ENCODE data around the gene HLA-DPA1. TPM values are rescaled to one million over a fixed set of nuclear protein-coding genes. Genes with fewer than 3 reads are reported as not detected.
"Not testable (repeated sequence)": the region's sequence is repeated elsewhere in the genome, so short reads cannot be mapped to it uniquely, and the experiment has no call there.

HLA-DPA1 gene
- polyA plus RNA-seq, 1 donor, result 163 TPM

DNA sequence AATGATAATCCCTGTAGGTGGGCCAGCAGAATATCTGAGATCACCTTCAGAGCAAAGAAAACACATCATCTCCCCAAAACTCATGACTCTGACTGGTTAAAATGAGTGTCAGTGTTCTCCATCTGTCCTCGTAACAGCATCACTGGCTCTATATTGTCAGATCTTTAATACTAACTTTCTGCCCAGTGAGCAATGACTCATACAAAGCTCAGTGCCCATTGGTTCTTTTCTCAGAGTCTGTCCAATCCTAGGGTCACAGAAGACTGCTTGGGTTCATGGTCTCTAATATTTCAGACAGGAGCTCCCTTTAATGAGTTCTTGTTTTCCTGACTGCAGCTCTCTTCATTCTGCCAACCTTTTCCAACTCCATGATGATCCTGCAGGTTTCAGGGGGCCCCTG is 38.7 kb upstream of the HLA-DPA1 start:
- no peaks in the 10 kb centered on the region for H3K4me1 ChIP-seq (ENCODE audit: control insufficient read depth, insufficient read depth, low read length)
- no peaks in the 10 kb centered on the region for H3K36me3 ChIP-seq (ENCODE audit: control insufficient read depth, insufficient read depth, low read length)
- peak; percentile 16 to 18 for DNase-seq
- 60% methylated on average over 1 of the region's 1 CpG for WGBS (ENCODE audit: insufficient coverage, low lambda C conversion rate)
- no peaks in the 10 kb centered on the region for H3K9me3 ChIP-seq (ENCODE audit: control insufficient read depth, low read depth, low read length)
- H3K4me3 ChIP-seq (ENCODE audit: low read length), result no peak overlapping the region
- H3K27me3 ChIP-seq (ENCODE audit: control insufficient read depth, insufficient read depth, low read length), result peaks cover 43% of the 10 kb centered on the region
- no peak overlapping the region for H3K27ac ChIP-seq (ENCODE audit: low read length)

DNA sequence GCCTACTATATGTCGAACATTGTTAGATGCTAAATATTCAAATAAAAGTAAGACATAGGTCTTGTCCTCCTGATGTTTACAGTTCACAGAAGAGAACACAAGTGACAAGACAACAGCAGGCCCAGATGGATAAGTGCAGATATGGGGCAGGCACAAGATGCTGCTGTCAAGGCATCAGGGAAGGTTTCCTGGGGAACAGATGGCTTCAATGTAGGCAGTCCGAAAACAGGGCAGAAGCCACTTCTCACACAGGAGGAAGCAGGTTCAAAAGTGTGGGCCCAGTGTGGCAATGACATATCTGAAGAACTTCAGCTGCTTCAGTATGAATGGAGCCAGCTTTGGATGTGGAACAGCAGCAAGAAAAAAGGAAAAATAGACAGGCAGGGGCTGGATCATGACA is 34.9 kb upstream of the HLA-DPA1 start:
- no CpG with 5 or more reads among the region's 2 CpGs for WGBS (ENCODE audit: insufficient coverage, low lambda C conversion rate)
- H3K27me3 ChIP-seq (ENCODE audit: control insufficient read depth, insufficient read depth, low read length), result peaks cover 29% of the 10 kb centered on the region

DNA sequence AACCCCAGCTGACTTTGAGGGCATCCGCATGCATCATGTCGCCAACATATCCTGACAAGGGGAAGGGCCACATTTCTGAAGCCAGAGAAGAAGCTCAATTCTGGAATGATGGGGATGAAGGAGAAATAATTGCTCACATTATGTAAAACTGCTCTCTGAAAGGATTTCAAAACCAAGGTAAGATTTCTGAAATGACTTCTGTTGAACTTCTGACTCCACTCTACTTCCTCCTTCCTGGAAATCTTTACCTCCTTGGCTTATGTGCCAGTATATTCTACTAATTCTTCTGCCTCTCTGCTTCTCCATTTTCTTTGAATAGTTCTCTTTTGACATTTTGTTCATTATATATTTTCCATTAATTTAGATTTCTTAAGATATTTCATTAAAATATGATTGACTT is 34.2 kb upstream of the HLA-DPA1 start:
- Histone ChIP-seq H3K4me1 (ENCODE audit: control insufficient read depth, insufficient read depth, low read length) (no peaks in the 10 kb centered on the region), H3K4me3 (ENCODE audit: low read length) (no peak overlapping the region), H3K9me3 (ENCODE audit: control insufficient read depth, low read depth, low read length) (no peaks in the 10 kb centered on the region), H3K27me3 (ENCODE audit: control insufficient read depth, insufficient read depth, low read length) (peaks cover 26% of the 10 kb centered on the region), H3K27ac (ENCODE audit: low read length) (no peak overlapping the region), H3K36me3 (ENCODE audit: control insufficient read depth, insufficient read depth, low read length) (no peaks in the 10 kb centered on the region)
- no peak for DNase-seq
- WGBS (ENCODE audit: insufficient coverage, low lambda C conversion rate), result 100% methylated on average over 1 of the region's 2 CpGs

More for the DNA sequence above, 34.9 kb upstream of the HLA-DPA1 start:
- Histone ChIP-seq H3K4me3 (ENCODE audit: low read length) (no peak overlapping the region), H3K4me1 (ENCODE audit: control insufficient read depth, insufficient read depth, low read length) (no peaks in the 10 kb centered on the region), H3K27ac (ENCODE audit: low read length) (no peak overlapping the region), H3K36me3 (ENCODE audit: control insufficient read depth, insufficient read depth, low read length) (no peaks in the 10 kb centered on the region), H3K9me3 (ENCODE audit: control insufficient read depth, low read depth, low read length) (no peaks in the 10 kb centered on the region)
- no peak for DNase-seq

DNA sequence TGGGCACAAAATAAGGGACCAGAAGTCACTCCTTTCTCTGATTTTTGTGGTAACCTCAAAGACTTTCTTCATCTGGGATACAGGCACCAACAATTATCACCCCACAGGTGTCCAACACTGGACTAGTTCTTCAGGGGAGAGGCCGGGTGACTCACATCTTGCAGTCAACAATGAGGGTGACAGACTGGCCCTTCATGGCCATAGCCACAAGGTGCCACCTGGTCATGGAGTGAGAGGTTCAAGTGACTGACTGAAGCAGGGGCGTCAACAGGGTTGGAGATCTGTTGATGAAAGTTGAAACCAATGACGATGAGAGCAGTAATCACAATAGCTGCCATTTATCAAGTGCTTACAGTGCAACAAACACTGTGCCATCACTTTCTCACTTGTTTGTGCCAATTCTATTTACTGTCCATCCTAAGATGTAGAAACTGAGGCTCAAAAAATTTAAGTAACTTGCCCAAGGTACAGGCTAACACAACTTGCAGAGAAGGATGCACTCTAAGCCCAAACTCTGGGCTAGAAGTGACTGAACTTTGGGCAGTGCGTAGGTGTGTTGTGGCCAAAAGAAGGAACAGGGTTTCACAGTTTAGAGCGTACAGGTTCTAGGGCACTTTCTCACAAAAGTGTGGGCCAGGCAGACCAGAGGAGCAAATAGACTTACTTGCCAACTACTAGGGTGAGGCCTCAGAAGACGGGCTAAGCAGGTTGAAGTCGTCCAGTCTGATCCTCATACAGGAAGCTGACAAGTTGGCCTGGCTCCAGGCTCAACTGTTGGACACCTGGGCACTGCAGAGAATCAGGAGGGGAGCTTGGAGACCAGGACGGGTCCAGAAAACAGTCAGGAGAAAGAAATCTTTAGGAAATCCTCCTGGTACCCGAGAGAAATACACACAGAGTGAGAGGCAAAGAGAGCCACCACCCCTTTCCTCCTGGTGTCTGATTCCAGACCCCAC is 32.7 kb upstream of the HLA-DPA1 start:
- 100% methylated on average over 1 of the region's 9 CpGs for WGBS (ENCODE audit: insufficient coverage, low lambda C conversion rate)
- H3K27ac ChIP-seq (ENCODE audit: low read length), result no peak overlapping the region
- no peak for DNase-seq

DNA sequence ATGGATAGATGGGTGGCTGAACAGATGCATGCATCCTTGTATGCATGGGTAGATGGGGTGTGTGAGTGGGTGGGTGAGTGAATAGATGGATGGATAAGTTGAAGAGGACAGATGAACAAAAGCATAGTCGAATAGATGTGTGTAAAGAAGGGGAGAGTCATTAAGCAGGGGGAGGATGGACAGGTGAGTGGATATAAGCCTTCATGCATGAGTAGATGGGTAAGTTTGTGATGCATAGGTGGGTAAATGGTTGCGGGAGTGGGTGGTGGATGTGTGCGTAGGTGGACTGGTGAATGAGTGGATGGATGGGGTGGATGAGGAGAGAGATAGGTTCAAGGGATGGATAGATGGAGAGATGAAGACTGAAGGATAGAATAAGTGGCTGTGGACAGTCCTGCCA is 31.9 kb upstream of the HLA-DPA1 start:
- H3K27ac ChIP-seq (ENCODE audit: low read length), result no peak overlapping the region
- 89% methylated on average over 3 of the region's 3 CpGs for WGBS (ENCODE audit: insufficient coverage, low lambda C conversion rate)
- no peak for DNase-seq
- no peaks in the 10 kb centered on the region for H3K9me3 ChIP-seq (ENCODE audit: control insufficient read depth, low read depth, low read length)
- no peak overlapping the region for H3K4me3 ChIP-seq (ENCODE audit: low read length)
- H3K4me1 ChIP-seq (ENCODE audit: control insufficient read depth, insufficient read depth, low read length), result no peaks in the 10 kb centered on the region
- H3K36me3 ChIP-seq (ENCODE audit: control insufficient read depth, insufficient read depth, low read length), result no peaks in the 10 kb centered on the region
- H3K27me3 ChIP-seq (ENCODE audit: control insufficient read depth, insufficient read depth, low read length), result peaks cover 24% of the 10 kb centered on the region

More for the DNA sequence above, 32.7 kb upstream of the HLA-DPA1 start:
- H3K36me3 ChIP-seq (ENCODE audit: control insufficient read depth, insufficient read depth, low read length), result no peaks in the 10 kb centered on the region
- H3K4me1 ChIP-seq (ENCODE audit: control insufficient read depth, insufficient read depth, low read length), result no peaks in the 10 kb centered on the region
- H3K9me3 ChIP-seq (ENCODE audit: control insufficient read depth, low read depth, low read length), result no peaks in the 10 kb centered on the region
- peaks cover 24% of the 10 kb centered on the region for H3K27me3 ChIP-seq (ENCODE audit: control insufficient read depth, insufficient read depth, low read length)
- no peak overlapping the region for H3K4me3 ChIP-seq (ENCODE audit: low read length)

DNA sequence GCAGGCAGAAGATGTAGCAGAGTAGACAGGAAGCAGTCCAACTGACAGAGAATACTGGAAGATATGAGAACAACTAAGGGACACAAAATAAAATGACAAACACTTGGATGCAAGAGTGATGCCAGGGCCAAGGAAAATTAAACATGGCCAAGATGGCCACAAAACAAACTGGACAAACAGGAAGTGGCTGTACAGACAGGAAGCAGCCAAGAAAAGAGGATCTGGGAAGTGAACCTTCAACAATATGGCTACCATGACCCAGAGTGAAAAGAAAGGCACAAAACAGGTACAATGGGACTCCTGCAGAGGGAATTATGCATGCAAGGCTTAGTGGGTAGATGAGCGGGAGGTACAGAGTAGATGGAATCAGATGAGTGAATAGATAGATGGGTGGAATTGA is 31.4 kb upstream of the HLA-DPA1 start:
- H3K9me3 ChIP-seq (ENCODE audit: control insufficient read depth, low read depth, low read length), result no peaks in the 10 kb centered on the region
- no peaks in the 10 kb centered on the region for H3K36me3 ChIP-seq (ENCODE audit: control insufficient read depth, insufficient read depth, low read length)
- WGBS (ENCODE audit: insufficient coverage, low lambda C conversion rate), result 100% methylated on average over 1 of the region's 1 CpG
- H3K4me1 ChIP-seq (ENCODE audit: control insufficient read depth, insufficient read depth, low read length), result no peaks in the 10 kb centered on the region
- H3K27me3 ChIP-seq (ENCODE audit: control insufficient read depth, insufficient read depth, low read length), result peaks cover 24% of the 10 kb centered on the region
- H3K4me3 ChIP-seq (ENCODE audit: low read length), result no peak overlapping the region
- no peak for DNase-seq
- H3K27ac ChIP-seq (ENCODE audit: low read length), result no peak overlapping the region

DNA sequence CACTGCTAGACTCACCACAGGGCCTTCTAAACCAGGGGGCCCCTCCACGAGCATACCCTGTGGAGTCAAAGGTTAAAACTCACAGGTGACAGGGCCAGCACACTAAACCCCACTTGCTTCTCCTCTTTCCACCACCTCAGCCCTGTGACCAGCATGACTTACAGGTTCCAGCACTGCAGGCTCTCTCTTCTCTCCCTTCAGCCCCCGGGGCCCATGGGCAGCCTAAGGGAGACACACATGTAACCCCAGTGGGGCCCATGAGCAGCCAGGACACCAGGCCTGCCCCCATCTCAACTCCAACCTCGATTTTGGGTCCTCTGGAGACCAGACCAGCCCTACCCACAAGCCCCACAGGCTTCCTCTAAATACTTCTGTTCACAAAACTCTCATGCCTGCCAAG is 30.3 kb upstream of the HLA-DPA1 start:
- no peaks in the 10 kb centered on the region for H3K9me3 ChIP-seq (ENCODE audit: control insufficient read depth, low read depth, low read length)
- H3K36me3 ChIP-seq (ENCODE audit: control insufficient read depth, insufficient read depth, low read length), result no peaks in the 10 kb centered on the region
- no CpG with 5 or more reads among the region's 3 CpGs for WGBS (ENCODE audit: insufficient coverage, low lambda C conversion rate)
- H3K4me1 ChIP-seq (ENCODE audit: control insufficient read depth, insufficient read depth, low read length), result no peaks in the 10 kb centered on the region
- no peak overlapping the region for H3K4me3 ChIP-seq (ENCODE audit: low read length)
- H3K27ac ChIP-seq (ENCODE audit: low read length), result no peak overlapping the region
- peaks cover 18% of the 10 kb centered on the region for H3K27me3 ChIP-seq (ENCODE audit: control insufficient read depth, insufficient read depth, low read length)
- DNase-seq, result no peak

DNA sequence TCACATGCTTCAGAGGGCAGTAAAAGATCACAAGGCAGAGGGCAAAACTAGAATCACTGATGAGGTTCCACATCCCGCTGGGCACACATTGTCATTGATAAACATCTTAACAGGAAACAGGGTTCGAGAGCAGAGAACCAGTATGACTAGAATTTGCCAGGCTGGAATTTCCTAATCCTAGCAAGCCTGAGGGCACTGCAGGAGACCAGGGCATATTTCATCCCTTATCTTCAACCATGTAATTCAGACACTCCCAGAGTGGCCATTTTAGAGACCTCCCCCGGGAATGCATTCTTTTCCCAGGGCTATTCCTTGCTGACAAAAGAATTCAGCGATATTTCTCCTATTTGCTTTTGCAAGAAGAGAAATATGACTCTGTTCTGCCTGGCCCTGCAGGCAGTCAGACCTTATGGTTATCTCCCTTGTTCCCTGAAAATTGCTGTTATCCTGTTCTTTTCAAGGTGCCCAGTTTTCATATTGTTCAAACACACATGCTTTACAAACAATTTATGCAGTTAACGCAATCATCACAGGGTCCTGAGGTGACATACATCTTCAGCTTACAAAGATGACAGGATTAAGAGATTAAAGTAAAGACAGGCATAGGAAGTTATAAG is 27.8 kb upstream of the HLA-DPA1 start:
- not testable (repeated sequence) for H3K4me1 ChIP-seq (ENCODE audit: control insufficient read depth, insufficient read depth, low read length); H3K9me3 ChIP-seq (ENCODE audit: control insufficient read depth, low read depth, low read length); H3K36me3 ChIP-seq (ENCODE audit: control insufficient read depth, insufficient read depth, low read length); DNase-seq; H3K27ac ChIP-seq (ENCODE audit: low read length); H3K4me3 ChIP-seq (ENCODE audit: low read length); H3K27me3 ChIP-seq (ENCODE audit: control insufficient read depth, insufficient read depth, low read length)
- WGBS (ENCODE audit: insufficient coverage, low lambda C conversion rate), result no CpG with 5 or more reads among the region's 5 CpGs

DNA sequence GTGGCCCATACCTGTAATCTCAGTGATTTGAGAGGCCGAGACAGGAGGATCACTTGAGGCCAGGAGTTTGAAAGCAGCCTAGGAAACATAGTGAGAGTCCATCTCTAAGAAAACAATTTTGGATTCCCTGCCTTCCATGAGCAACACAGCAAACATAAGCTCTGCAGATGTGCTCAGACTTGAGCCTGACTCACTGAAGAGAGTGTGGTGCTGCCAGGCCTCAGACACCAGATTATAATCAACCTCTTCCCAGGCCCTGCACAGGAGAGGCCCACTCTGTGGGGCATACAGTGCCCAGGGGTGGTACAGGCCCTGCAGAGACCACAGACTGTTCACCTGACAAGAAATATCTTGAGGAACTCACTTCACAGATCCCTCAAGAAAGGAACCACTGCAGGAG is 22.2 kb upstream of the HLA-DPA1 start:
- Histone ChIP-seq H3K27ac (ENCODE audit: low read length) (no peak overlapping the region), H3K36me3 (ENCODE audit: control insufficient read depth, insufficient read depth, low read length) (no peaks in the 10 kb centered on the region), H3K4me1 (ENCODE audit: control insufficient read depth, insufficient read depth, low read length) (no peaks in the 10 kb centered on the region), H3K27me3 (ENCODE audit: control insufficient read depth, insufficient read depth, low read length) (peaks cover 4% of the 10 kb centered on the region), H3K9me3 (ENCODE audit: control insufficient read depth, low read depth, low read length) (no peaks in the 10 kb centered on the region), H3K4me3 (ENCODE audit: low read length) (no peak overlapping the region)
- DNase-seq, result no peak
- no CpG with 5 or more reads among the region's 1 CpG for WGBS (ENCODE audit: insufficient coverage, low lambda C conversion rate)

DNA sequence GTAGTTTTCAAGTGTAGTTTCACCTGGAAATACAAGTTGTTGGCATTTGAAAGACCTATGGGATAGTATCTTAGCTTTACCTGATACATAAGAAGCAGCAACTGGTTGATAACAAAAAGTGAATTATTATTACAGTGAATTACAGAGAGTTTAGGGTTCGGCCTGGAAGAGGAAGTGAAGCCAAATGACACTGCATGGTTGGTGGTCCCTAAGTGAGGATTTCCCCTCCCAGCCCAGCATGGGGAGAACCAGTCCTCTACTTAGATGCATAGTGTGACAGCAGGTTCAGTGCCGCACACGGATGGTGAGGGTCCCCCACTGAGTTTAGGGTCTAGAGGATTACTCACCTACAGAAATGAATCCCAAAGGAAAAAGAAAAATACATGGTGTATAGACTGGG is 20.4 kb upstream of the HLA-DPA1 start:
- Histone ChIP-seq H3K36me3 (ENCODE audit: control insufficient read depth, insufficient read depth, low read length) (no peaks in the 10 kb centered on the region), H3K27ac (ENCODE audit: low read length) (no peak overlapping the region), H3K9me3 (ENCODE audit: control insufficient read depth, low read depth, low read length) (no peaks in the 10 kb centered on the region), H3K27me3 (ENCODE audit: control insufficient read depth, insufficient read depth, low read length) (peaks cover 4% of the 10 kb centered on the region), H3K4me3 (ENCODE audit: low read length) (no peak overlapping the region), H3K4me1 (ENCODE audit: control insufficient read depth, insufficient read depth, low read length) (no peaks in the 10 kb centered on the region)
- no CpG with 5 or more reads among the region's 3 CpGs for WGBS (ENCODE audit: insufficient coverage, low lambda C conversion rate)
- no peak for DNase-seq

All from large intestine (tissue), 3 donors.